Liver (tissue), 9 donors: Measurements from ENCODE around the gene B3GAT3. TPM values are rescaled to one million over a fixed set of nuclear protein-coding genes. Genes with fewer than 3 reads are reported as not detected.

Experiments
- DNase-seq: peaks from one replicate; pipeline ENCODE4 v3.0.0-alpha.2; 2017; ENCODE audit warnings: low spot score
- H3K27ac ChIP-seq, 2 donors: one replicate each; pipeline ENCODE4 v1.7.0; 2013; ENCODE audit warnings: inconsistent platforms in 2 of 2, low read length in 2 of 2, control low read depth in 1 of 2, low read depth in 1 of 2, mild to moderate bottlenecking in 1 of 2
- H3K27me3 ChIP-seq, 4 donors: one replicate each; pipeline versions ENCODE4 v1.6.1 to v1.7.0; 2013; ENCODE audit warnings: low read length in 3 of 4, inconsistent platforms in 1 of 4, mild to moderate bottlenecking in 1 of 4, moderate library complexity in 1 of 4; ENCODE audit not compliant: control insufficient read depth in 4 of 4, insufficient read depth in 4 of 4
- H3K36me3 ChIP-seq, 4 donors: one replicate each; pipeline versions ENCODE4 v1.6.1 to v1.7.0; 2013; ENCODE audit warnings: low read length in 3 of 4, mild to moderate bottlenecking in 3 of 4, low read depth in 1 of 4, moderate library complexity in 1 of 4; ENCODE audit not compliant: control insufficient read depth in 4 of 4, insufficient read depth in 3 of 4
- H3K4me1 ChIP-seq, 4 donors: one replicate each; pipeline versions ENCODE4 v1.6.1 to v1.7.0; 2013; ENCODE audit warnings: low read length in 3 of 4, mild to moderate bottlenecking in 3 of 4, moderate library complexity in 1 of 4; ENCODE audit not compliant: control insufficient read depth in 4 of 4, insufficient read depth in 4 of 4
- H3K4me3 ChIP-seq, 3 donors: one replicate each; pipeline versions ENCODE4 v1.6.1 to v1.7.0; 2013; ENCODE audit warnings: low read length in 3 of 3, control low read depth in 1 of 3, low read depth in 1 of 3, mild to moderate bottlenecking in 1 of 3
- H3K9ac ChIP-seq, 2 donors: one replicate each; pipeline ENCODE4 v1.7.0; 2013; ENCODE audit warnings: low read length in 2 of 2, mild to moderate bottlenecking in 2 of 2, moderate library complexity in 2 of 2, control low read depth in 1 of 2, low read depth in 1 of 2
- H3K9me3 ChIP-seq, 4 donors: one replicate each; pipeline versions ENCODE4 v1.6.1 to v1.7.0; 2013; ENCODE audit warnings: low read length in 3 of 4; ENCODE audit not compliant: control insufficient read depth in 4 of 4
- EGR1 ChIP-seq, 2 donors: IDR thresholded peaks; 2 replicates each; pipeline ENCODE4 v1.6.1; 2016 to 2018; ENCODE audit warnings: antibody characterized with exemption in 2 of 2, low read depth in 2 of 2
- FOXA1 ChIP-seq: IDR thresholded peaks from 2 replicates; pipeline ENCODE4 v1.6.1; 2016; ENCODE audit warnings: antibody characterized with exemption
- FOXA2 ChIP-seq: IDR thresholded peaks from 2 replicates; pipeline ENCODE4 v1.6.1; 2016; ENCODE audit warnings: antibody characterized with exemption
- GABPA ChIP-seq, 2 donors: IDR thresholded peaks in 1 of 2; conservative IDR thresholded peaks in 1 of 2; 2 replicates each; pipeline ENCODE4 v1.6.1; 2016; ENCODE audit warnings: antibody characterized with exemption in 2 of 2, mild to moderate bottlenecking in 1 of 2, moderate library complexity in 1 of 2
- HNF4A ChIP-seq, 2 donors: conservative IDR thresholded peaks; 2 replicates each; pipeline ENCODE4 v1.6.1; 2016; ENCODE audit warnings: antibody characterized with exemption in 2 of 2, mild to moderate bottlenecking in 2 of 2
- HNF4G ChIP-seq: IDR thresholded peaks from 2 replicates; pipeline ENCODE4 v1.6.1; 2016; ENCODE audit warnings: antibody characterized with exemption
- JUND ChIP-seq, 2 donors: IDR thresholded peaks; 2 replicates each; pipeline ENCODE4 v1.6.1; 2016; ENCODE audit warnings: antibody characterized with exemption in 2 of 2
- NR2F2 ChIP-seq: IDR thresholded peaks from 2 replicates; pipeline ENCODE4 v1.6.1; 2016; ENCODE audit warnings: antibody characterized with exemption
- RAD21 ChIP-seq, 2 donors: IDR thresholded peaks; 2 replicates each; pipeline ENCODE4 v1.6.1; 2016; ENCODE audit warnings: antibody characterized with exemption in 2 of 2, mild to moderate bottlenecking in 2 of 2
- RXRA ChIP-seq, 2 donors: IDR thresholded peaks; 2 replicates each; pipeline ENCODE4 v1.6.1; 2017 to 2018; ENCODE audit warnings: antibody characterized with exemption in 2 of 2, mild to moderate bottlenecking in 1 of 2
- SP1 ChIP-seq: IDR thresholded peaks from 2 replicates; pipeline ENCODE4 v1.6.1; 2018; ENCODE audit warnings: antibody characterized with exemption, mild to moderate bottlenecking
- TAF1 ChIP-seq: conservative IDR thresholded peaks from 2 replicates; pipeline ENCODE4 v1.6.1; 2016; ENCODE audit warnings: antibody characterized with exemption, mild to moderate bottlenecking
- YY1 ChIP-seq: IDR thresholded peaks from 2 replicates; pipeline ENCODE4 v1.6.1; 2016; ENCODE audit warnings: antibody characterized with exemption, mild to moderate bottlenecking
- WGBS: extraction: QIAGEN DNeasy Blood & Tissue Kit; methylation state at CpG from one replicate; pipeline ENCODE4 v1.1.7; 2013; 5-methylcytosine and 5-hydroxymethylcytosine counted together
- polyA plus RNA-seq, 2 donors: library from polyadenylated mRNA; stranded (reverse) in 1 of 2; unstranded in 1 of 2; fragments of 200-250 nt in 1 of 2; fragments of >200 nt in 1 of 2; fragmentation: Nextera tagmentation in 1 of 2; extraction: Ambion mirVana in 1 of 2; gene quantifications; one replicate each; pipeline versions ENCODE4 v1.2.1 to v1.2.3, GENCODE V29; 2013 to 2015
- total RNA-seq, 2 donors: library from RNA; depleted of rRNA; stranded (reverse); fragments of >200 nt; gene quantifications; one replicate each; pipeline ENCODE4 v1.2.3, GENCODE V29; 2014
- TF ChIP-seq, protein P1 (sequence below): IDR thresholded peaks from 2 replicates; pipeline ENCODE4 v1.6.1; 2016; ENCODE audit warnings: antibody characterized with exemption
- TF ChIP-seq, protein P2 (sequence below): fragments of 150-350 bp; IDR thresholded peaks from 2 replicates; pipeline ENCODE4 v1.5.1; 2017; ENCODE audit warnings: improper control_type of control experiment, low read depth, low read length; ENCODE audit not compliant: missing input control
- TF ChIP-seq, protein P3 (sequence below): IDR thresholded peaks from 2 replicates; pipeline ENCODE4 v1.6.1; 2016; ENCODE audit warnings: antibody characterized with exemption
- TF ChIP-seq, protein P4 (sequence below): IDR thresholded peaks from 2 replicates; pipeline ENCODE4 v1.6.1; 2016; ENCODE audit warnings: antibody characterized with exemption
- TF ChIP-seq, protein P5 (sequence below): IDR thresholded peaks from 2 replicates; pipeline ENCODE4 v1.6.1; 2016; ENCODE audit warnings: antibody characterized with exemption, mild to moderate bottlenecking
- donor health status: healthy.
- donor health status: healthy.
- donor health status: healthy.
- donor health status: healthy.
- donor health status: healthy.

B3GAT3 gene
- total and polyA plus RNA-seq, 4 donors = 13.1 to 29.2 (median 17.8) TPM

DNA sequence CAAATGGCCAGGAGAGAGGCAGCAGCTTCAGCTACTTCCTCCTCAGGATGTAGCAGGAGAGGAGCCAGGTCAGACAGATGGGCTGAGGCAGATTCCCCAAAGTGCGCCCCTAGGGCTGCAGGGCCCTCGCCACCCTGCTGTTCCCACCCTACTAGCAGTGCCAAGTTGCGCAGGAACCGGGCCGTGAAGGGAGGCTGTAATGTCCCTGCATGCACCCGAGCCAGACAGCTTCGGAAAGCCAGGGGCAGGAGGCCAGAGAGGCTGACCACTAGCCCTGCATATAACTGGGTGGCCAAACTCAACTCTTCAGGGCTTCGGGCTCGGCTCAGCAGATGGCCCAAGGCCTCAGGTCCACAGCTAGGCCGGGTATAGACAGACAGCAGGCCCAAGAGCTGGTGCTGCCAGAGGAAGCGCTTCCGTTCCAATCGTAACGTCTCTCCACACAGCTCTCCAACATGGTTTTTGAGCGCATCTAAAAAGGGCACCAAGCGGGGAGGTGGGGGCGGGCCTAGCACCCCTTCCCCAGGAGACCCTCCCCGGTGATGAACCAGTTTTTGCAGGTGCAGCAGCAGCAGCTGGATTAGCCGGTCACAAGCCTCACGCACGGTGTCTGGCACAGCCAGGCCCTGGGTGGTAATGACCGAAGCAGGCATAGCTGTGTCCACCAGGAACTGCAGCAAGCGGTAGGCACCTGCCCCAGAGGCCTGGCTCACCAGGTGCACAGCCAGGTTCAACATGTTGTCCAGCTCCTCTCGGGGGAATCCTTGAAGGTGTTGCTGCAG lies 26.6 kb upstream of the B3GAT3 start:
- TF ChIP-seq, protein P1, sequence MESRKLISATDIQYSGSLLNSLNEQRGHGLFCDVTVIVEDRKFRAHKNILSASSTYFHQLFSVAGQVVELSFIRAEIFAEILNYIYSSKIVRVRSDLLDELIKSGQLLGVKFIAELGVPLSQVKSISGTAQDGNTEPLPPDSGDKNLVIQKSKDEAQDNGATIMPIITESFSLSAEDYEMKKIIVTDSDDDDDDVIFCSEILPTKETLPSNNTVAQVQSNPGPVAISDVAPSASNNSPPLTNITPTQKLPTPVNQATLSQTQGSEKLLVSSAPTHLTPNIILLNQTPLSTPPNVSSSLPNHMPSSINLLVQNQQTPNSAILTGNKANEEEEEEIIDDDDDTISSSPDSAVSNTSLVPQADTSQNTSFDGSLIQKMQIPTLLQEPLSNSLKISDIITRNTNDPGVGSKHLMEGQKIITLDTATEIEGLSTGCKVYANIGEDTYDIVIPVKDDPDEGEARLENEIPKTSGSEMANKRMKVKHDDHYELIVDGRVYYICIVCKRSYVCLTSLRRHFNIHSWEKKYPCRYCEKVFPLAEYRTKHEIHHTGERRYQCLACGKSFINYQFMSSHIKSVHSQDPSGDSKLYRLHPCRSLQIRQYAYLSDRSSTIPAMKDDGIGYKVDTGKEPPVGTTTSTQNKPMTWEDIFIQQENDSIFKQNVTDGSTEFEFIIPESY = no peak
- TF ChIP-seq RXRA (IDR thresholded peaks at IDR 0.05) (no peak), RAD21 (IDR thresholded peaks at IDR 0.05) (no peak), JUND (IDR thresholded peaks at IDR 0.05) (no peak), EGR1 (IDR thresholded peaks at IDR 0.05; ENCODE audit: low read depth in 2 of 2) (no peak), FOXA2 (no peak), SP1 (no peak), FOXA1 (no peak), HNF4A (conservative IDR thresholded peaks at IDR 0.05) (no peak), YY1 (no peak), GABPA (IDR thresholded peaks at IDR 0.05 in 1 of 2, conservative IDR thresholded peaks at IDR 0.05 in 1 of 2) (no peak), NR2F2 (no peak), HNF4G (no peak), TAF1 (no peak)
- TF ChIP-seq, protein P2, sequence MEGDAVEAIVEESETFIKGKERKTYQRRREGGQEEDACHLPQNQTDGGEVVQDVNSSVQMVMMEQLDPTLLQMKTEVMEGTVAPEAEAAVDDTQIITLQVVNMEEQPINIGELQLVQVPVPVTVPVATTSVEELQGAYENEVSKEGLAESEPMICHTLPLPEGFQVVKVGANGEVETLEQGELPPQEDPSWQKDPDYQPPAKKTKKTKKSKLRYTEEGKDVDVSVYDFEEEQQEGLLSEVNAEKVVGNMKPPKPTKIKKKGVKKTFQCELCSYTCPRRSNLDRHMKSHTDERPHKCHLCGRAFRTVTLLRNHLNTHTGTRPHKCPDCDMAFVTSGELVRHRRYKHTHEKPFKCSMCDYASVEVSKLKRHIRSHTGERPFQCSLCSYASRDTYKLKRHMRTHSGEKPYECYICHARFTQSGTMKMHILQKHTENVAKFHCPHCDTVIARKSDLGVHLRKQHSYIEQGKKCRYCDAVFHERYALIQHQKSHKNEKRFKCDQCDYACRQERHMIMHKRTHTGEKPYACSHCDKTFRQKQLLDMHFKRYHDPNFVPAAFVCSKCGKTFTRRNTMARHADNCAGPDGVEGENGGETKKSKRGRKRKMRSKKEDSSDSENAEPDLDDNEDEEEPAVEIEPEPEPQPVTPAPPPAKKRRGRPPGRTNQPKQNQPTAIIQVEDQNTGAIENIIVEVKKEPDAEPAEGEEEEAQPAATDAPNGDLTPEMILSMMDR = no peak
- TF ChIP-seq, protein P3, sequence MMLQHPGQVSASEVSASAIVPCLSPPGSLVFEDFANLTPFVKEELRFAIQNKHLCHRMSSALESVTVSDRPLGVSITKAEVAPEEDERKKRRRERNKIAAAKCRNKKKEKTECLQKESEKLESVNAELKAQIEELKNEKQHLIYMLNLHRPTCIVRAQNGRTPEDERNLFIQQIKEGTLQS = no peak
- TF ChIP-seq, protein P4, sequence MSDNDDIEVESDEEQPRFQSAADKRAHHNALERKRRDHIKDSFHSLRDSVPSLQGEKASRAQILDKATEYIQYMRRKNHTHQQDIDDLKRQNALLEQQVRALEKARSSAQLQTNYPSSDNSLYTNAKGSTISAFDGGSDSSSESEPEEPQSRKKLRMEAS = no peak
- TF ChIP-seq, protein P5, sequence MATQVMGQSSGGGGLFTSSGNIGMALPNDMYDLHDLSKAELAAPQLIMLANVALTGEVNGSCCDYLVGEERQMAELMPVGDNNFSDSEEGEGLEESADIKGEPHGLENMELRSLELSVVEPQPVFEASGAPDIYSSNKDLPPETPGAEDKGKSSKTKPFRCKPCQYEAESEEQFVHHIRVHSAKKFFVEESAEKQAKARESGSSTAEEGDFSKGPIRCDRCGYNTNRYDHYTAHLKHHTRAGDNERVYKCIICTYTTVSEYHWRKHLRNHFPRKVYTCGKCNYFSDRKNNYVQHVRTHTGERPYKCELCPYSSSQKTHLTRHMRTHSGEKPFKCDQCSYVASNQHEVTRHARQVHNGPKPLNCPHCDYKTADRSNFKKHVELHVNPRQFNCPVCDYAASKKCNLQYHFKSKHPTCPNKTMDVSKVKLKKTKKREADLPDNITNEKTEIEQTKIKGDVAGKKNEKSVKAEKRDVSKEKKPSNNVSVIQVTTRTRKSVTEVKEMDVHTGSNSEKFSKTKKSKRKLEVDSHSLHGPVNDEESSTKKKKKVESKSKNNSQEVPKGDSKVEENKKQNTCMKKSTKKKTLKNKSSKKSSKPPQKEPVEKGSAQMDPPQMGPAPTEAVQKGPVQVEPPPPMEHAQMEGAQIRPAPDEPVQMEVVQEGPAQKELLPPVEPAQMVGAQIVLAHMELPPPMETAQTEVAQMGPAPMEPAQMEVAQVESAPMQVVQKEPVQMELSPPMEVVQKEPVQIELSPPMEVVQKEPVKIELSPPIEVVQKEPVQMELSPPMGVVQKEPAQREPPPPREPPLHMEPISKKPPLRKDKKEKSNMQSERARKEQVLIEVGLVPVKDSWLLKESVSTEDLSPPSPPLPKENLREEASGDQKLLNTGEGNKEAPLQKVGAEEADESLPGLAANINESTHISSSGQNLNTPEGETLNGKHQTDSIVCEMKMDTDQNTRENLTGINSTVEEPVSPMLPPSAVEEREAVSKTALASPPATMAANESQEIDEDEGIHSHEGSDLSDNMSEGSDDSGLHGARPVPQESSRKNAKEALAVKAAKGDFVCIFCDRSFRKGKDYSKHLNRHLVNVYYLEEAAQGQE = no peak
- WGBS = 96% methylated on average over 24 of the region's 24 CpGs
- no peak for DNase-seq

More for the DNA sequence above, 26.6 kb upstream of the B3GAT3 start:
- Histone ChIP-seq H3K4me1 (peaks cover 6 to 44% (median 38%) of the 10 kb centered on the region in 4 donors), H3K27me3 (no peaks in the 10 kb centered on the region), H3K9ac (no peak overlapping the region), H3K36me3 (peaks cover 0 to 12% (median 4%) of the 10 kb centered on the region in 4 donors), H3K27ac (no peak overlapping the region), H3K9me3 (no peaks in the 10 kb centered on the region), H3K4me3 (no peak overlapping the region)
